Suprapubic skin (tissue), 4 donors: ENCODE measurements around the gene NSG1.

Experiments used
- EP300 ChIP-seq: sonication (generic); formaldehyde crosslinking; IDR thresholded peaks from one replicate; pipeline ENCODE4 v1.6.1; 2017; ENCODE audit warnings: antibody characterized with exemption
- POLR2A ChIP-seq, 2 donors: fragments of 450-650 bp; IDR thresholded peaks; one replicate each; pipeline ENCODE4 v1.6.1; 2017; ENCODE audit warnings: antibody characterized with exemption in 2 of 2, mild to moderate bottlenecking in 2 of 2, moderate library complexity in 2 of 2
- POLR2AphosphoS5 ChIP-seq, 3 donors: sonication (generic); formaldehyde crosslinking; IDR thresholded peaks; one replicate each; pipeline ENCODE4 v1.6.1; 2017; ENCODE audit warnings: antibody characterized with exemption in 3 of 3
- TF ChIP-seq, protein P1 (sequence below), 2 donors: fragments of 200-600 bp in 1 of 2; fragments of 450-650 bp in 1 of 2; sonication (generic) in 1 of 2; IDR thresholded peaks; one replicate each; pipeline ENCODE4 v1.5.1; 2016 to 2019; ENCODE audit warnings: antibody characterized with exemption in 2 of 2, mild to moderate bottlenecking in 1 of 2, moderate library complexity in 1 of 2

DNA sequence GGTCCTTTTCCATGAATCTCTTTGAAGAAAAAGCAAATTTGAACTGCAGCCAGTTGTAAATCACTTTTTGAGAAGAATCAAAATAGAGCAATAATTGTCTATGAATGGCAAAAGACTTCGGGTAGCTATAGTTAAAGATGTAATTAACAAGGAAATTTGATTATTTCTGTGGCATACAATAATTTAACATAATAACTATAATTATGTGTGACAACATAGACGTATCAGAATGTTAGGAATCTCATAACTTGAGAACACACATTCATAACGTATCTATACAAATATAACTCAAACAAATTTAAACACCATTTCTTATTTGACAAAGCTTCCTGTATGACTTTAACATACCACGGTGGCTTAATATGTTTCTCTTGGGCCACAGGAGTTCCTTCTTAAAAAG, 36.0 kb upstream of the NSG1 start:
- TF ChIP-seq, protein P1, sequence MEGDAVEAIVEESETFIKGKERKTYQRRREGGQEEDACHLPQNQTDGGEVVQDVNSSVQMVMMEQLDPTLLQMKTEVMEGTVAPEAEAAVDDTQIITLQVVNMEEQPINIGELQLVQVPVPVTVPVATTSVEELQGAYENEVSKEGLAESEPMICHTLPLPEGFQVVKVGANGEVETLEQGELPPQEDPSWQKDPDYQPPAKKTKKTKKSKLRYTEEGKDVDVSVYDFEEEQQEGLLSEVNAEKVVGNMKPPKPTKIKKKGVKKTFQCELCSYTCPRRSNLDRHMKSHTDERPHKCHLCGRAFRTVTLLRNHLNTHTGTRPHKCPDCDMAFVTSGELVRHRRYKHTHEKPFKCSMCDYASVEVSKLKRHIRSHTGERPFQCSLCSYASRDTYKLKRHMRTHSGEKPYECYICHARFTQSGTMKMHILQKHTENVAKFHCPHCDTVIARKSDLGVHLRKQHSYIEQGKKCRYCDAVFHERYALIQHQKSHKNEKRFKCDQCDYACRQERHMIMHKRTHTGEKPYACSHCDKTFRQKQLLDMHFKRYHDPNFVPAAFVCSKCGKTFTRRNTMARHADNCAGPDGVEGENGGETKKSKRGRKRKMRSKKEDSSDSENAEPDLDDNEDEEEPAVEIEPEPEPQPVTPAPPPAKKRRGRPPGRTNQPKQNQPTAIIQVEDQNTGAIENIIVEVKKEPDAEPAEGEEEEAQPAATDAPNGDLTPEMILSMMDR (IDR thresholded peaks at IDR 0.05), result no peak
- TF ChIP-seq EP300, result no peak
- no peak for TF ChIP-seq POLR2A (IDR thresholded peaks at IDR 0.05)
- no peak for TF ChIP-seq POLR2AphosphoS5 (IDR thresholded peaks at IDR 0.05)
